Fibroblast of lung (primary cell): ENCODE results near the gene COL11A1. TPM values are rescaled to one million over a fixed set of nuclear protein-coding genes. Genes with fewer than 3 reads are reported as not detected.

Source experiments
- DNase-seq, 2 donors: peaks; one replicate each; pipeline versions ENCODE4 v3.0.0 to v3.0.0-alpha.2; 2010; ENCODE audit warnings: low read depth in 2 of 2
- H2AFZ ChIP-seq: 2 replicates; pipeline ENCODE4 v1.5.1; 2012; ENCODE audit warnings: low read length, control low read depth, inconsistent platforms
- H3K27ac ChIP-seq: 2 replicates; pipeline ENCODE4 v1.5.1; 2011; ENCODE audit warnings: low read length, control low read depth; ENCODE audit not compliant: insufficient read depth
- H3K27me3 ChIP-seq: 2 replicates; pipeline ENCODE4 v1.5.1; 2011; ENCODE audit warnings: mild to moderate bottlenecking, low read length; ENCODE audit not compliant: control insufficient read depth, insufficient read depth
- H3K36me3 ChIP-seq: 2 replicates; pipeline ENCODE4 v1.5.1; 2011; ENCODE audit warnings: low read length; ENCODE audit not compliant: control insufficient read depth, insufficient read depth
- H3K4me1 ChIP-seq: 2 replicates; pipeline ENCODE4 v1.5.1; 2011; ENCODE audit warnings: low read length; ENCODE audit not compliant: control insufficient read depth, insufficient read depth; ENCODE audit errors: extremely low read depth
- H3K4me2 ChIP-seq: 2 replicates; pipeline ENCODE4 v1.5.1; 2011; ENCODE audit warnings: low read length, control low read depth; ENCODE audit not compliant: insufficient read depth; ENCODE audit errors: extremely low read depth
- H3K4me3 ChIP-seq, 4 experiments: fragments of 200-600 bp in 1 of 4; sonication (generic) in 1 of 4; replicated peaks in 1 of 4; 2 replicates each; pipeline ENCODE4 v1.5.1; 2011 to 2016; ENCODE audit warnings: low read length in 4 of 4, low read depth in 3 of 4, mild to moderate bottlenecking in 3 of 4, control low read depth in 2 of 4, inconsistent platforms in 1 of 4, mixed read lengths in 1 of 4; ENCODE audit not compliant: insufficient read depth in 1 of 4; ENCODE audit errors: control extremely low read depth in 1 of 4
- H3K79me2 ChIP-seq: 2 replicates; pipeline ENCODE4 v1.5.1; 2012; ENCODE audit warnings: mild to moderate bottlenecking, low read length, inconsistent platforms; ENCODE audit not compliant: control insufficient read depth, insufficient read depth
- H3K9ac ChIP-seq: 2 replicates; pipeline ENCODE4 v1.5.1; 2011; ENCODE audit warnings: mild to moderate bottlenecking, low read length, control low read depth; ENCODE audit not compliant: insufficient read depth
- H3K9me3 ChIP-seq: 2 replicates; pipeline ENCODE4 v1.5.1; 2012; ENCODE audit warnings: low read depth, low read length; ENCODE audit not compliant: control insufficient read depth, insufficient read depth
- H4K20me1 ChIP-seq: 2 replicates; pipeline ENCODE4 v1.5.1; 2011; ENCODE audit warnings: low read length; ENCODE audit not compliant: control insufficient read depth, insufficient read depth; ENCODE audit errors: extremely low read depth
- EZH2 ChIP-seq: IDR thresholded peaks from 2 replicates; pipeline ENCODE4 v1.5.1; 2012; ENCODE audit warnings: low read length, control low read depth, mild to moderate bottlenecking; ENCODE audit errors: missing control alignments
- polyA plus RNA-seq, 2 donors: library from polyadenylated mRNA; depleted of rRNA in 1 of 2; stranded (reverse) in 1 of 2; unstranded in 1 of 2; fragments of >200 nt; gene quantifications; 2 replicates each; pipeline ENCODE4 v1.2.1, GENCODE V29; 2011 to 2012; ENCODE audit warnings: missing spikeins in 1 of 2
- total RNA-seq: library from RNA; depleted of rRNA; stranded (reverse); fragments of >200 nt; gene quantifications from 2 replicates; pipeline ENCODE4 v1.2.1, GENCODE V29; 2014
- TF ChIP-seq, protein P1 (sequence below), 2 donors: IDR thresholded peaks in 1 of 2; conservative IDR thresholded peaks in 1 of 2; 1 replicate in 1 of 2; 2 replicates in 1 of 2; pipeline ENCODE4 v1.5.1; 2011 to 2012; ENCODE audit warnings: low read length in 2 of 2, control low read depth in 1 of 2, inconsistent platforms in 1 of 2, low read depth in 1 of 2, mild to moderate bottlenecking in 1 of 2

COL11A1 gene
- total and polyA plus RNA-seq, 2 donors (not counting 1 experiment from before 2014, with no cell fraction given) = 2.6 to 8.9 TPM

DNA sequence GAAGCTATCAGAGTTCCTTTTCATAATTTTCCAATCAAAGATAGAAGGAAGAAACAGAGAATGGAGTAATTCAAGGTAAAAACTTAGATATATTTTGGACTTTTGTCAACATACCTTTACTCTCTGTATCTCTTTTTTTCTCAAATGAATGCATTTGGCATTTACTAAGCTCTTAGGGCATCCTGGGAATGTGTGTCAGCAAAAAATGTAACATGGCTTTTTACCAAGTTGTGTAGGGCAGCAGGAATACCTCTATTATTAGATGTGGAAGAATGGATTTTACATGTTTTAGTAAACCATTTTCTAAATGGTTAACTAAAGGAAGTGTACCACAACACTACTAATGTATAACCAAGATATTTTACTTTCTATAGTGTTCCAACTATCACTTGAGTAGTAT lies 4.2 kb upstream of the COL11A1 start:
- H3K4me3 ChIP-seq = no peak overlapping the region
- H3K9me3 ChIP-seq = no peaks in the 10 kb centered on the region
- H4K20me1 ChIP-seq = no peaks in the 10 kb centered on the region
- H3K79me2 ChIP-seq = no peaks in the 10 kb centered on the region
- DNase-seq = peak in 1 of 2 donors; percentile 42
- TF ChIP-seq, protein P1, sequence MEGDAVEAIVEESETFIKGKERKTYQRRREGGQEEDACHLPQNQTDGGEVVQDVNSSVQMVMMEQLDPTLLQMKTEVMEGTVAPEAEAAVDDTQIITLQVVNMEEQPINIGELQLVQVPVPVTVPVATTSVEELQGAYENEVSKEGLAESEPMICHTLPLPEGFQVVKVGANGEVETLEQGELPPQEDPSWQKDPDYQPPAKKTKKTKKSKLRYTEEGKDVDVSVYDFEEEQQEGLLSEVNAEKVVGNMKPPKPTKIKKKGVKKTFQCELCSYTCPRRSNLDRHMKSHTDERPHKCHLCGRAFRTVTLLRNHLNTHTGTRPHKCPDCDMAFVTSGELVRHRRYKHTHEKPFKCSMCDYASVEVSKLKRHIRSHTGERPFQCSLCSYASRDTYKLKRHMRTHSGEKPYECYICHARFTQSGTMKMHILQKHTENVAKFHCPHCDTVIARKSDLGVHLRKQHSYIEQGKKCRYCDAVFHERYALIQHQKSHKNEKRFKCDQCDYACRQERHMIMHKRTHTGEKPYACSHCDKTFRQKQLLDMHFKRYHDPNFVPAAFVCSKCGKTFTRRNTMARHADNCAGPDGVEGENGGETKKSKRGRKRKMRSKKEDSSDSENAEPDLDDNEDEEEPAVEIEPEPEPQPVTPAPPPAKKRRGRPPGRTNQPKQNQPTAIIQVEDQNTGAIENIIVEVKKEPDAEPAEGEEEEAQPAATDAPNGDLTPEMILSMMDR (conservative IDR thresholded peaks at IDR 0.05 in 1 of 2, IDR thresholded peaks at IDR 0.05 in 1 of 2; ENCODE audit: low read depth in 1 of 2, low read length in 2 of 2) = no peak
- TF ChIP-seq EZH2 = no peak
- H3K27me3 ChIP-seq = no peaks in the 10 kb centered on the region
- no peak overlapping the region for H3K4me2 ChIP-seq
- H2AFZ ChIP-seq = no peak overlapping the region
- H3K4me1 ChIP-seq = no peaks in the 10 kb centered on the region
- H3K27ac ChIP-seq = no peak overlapping the region
- no peak overlapping the region for H3K9ac ChIP-seq
- no peaks in the 10 kb centered on the region for H3K36me3 ChIP-seq

DNA sequence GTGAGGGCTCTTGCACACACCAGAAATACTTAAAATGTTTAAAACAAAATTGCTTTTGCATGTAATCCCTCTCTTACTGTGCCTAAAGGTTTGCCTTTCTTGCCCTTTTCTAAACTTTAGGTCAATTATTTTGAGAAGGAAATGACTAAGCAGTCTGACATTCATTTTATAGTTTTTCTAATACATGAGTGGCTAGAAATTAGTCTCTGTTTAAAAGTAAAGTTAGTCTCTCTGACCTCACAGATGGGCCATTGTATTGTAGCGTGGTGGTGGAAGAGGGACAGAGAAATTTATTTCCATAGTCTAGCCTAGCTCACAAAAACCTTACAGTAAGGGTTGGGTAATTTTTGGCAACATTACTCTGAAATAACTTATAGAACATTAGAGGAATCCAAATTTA lies 3.6 kb upstream of the COL11A1 start:
- DNase-seq = peak in 1 of 2 donors; percentile 20
- no peak overlapping the region for H2AFZ ChIP-seq
- no peak overlapping the region for H3K4me3 ChIP-seq
- H3K79me2 ChIP-seq = no peaks in the 10 kb centered on the region
- H3K4me1 ChIP-seq = no peaks in the 10 kb centered on the region
- H3K36me3 ChIP-seq = no peaks in the 10 kb centered on the region
- no peaks in the 10 kb centered on the region for H3K27me3 ChIP-seq
- no peaks in the 10 kb centered on the region for H4K20me1 ChIP-seq
- no peak overlapping the region for H3K9ac ChIP-seq
- no peak overlapping the region for H3K4me2 ChIP-seq
- no peaks in the 10 kb centered on the region for H3K9me3 ChIP-seq
- H3K27ac ChIP-seq = no peak overlapping the region
- no peak for TF ChIP-seq EZH2
- TF ChIP-seq, protein P1 (conservative IDR thresholded peaks at IDR 0.05 in 1 of 2, IDR thresholded peaks at IDR 0.05 in 1 of 2; ENCODE audit: low read depth in 1 of 2, low read length in 2 of 2) = no peak

DNA sequence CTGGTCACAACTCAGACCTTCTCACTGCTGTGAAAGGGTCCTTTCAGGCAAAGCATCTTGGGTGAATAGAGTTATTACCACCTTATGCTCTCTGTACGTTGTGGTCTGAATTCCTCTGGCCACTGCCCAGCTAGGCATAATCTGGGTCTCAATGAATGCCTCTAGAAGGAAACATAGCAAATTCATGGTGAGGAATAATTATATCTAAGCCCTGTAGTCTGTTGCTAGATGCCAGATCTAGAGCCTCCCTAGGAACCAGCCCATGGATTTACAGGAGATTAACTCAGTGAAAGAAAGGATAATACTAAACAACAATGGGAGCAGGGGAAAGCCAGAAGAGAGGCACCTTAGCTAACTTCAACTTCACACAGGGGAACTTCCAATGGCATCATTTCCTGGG lies 2.4 kb upstream of the COL11A1 start:
- Histone ChIP-seq H3K4me1 (no peaks in the 10 kb centered on the region), H3K27ac (no peak overlapping the region), H3K4me2 (no peak overlapping the region), H3K9ac (no peak overlapping the region), H3K4me3 (no peak overlapping the region), H3K9me3 (no peaks in the 10 kb centered on the region), H3K27me3 (no peaks in the 10 kb centered on the region), H2AFZ (no peak overlapping the region), H4K20me1 (no peaks in the 10 kb centered on the region), H3K36me3 (no peaks in the 10 kb centered on the region), H3K79me2 (no peaks in the 10 kb centered on the region)
- TF ChIP-seq, protein P1 (conservative IDR thresholded peaks at IDR 0.05 in 1 of 2, IDR thresholded peaks at IDR 0.05 in 1 of 2; ENCODE audit: low read depth in 1 of 2, low read length in 2 of 2) = no peak
- no peak for TF ChIP-seq EZH2
- peak in 1 of 2 donors; percentile 30 for DNase-seq
